OCI-LY7 (cell line): ENCODE data around the gene CEP57L1.

Experiments
- EZH2phosphoT487 ChIP-seq: fragments of 200-600 bp; sonication (generic); IDR thresholded peaks from 2 replicates; pipeline ENCODE4 v1.6.1; 2018; ENCODE audit warnings: low read depth, borderline replicate concordance, mild to moderate bottlenecking, mixed run types, antibody characterized with exemption, low read length, moderate library complexity, mixed read lengths
- TF ChIP-seq, protein P1 (sequence below): fragments of 200-600 bp; sonication (generic); conservative IDR thresholded peaks from 2 replicates; pipeline ENCODE4 v1.5.1; 2014; ENCODE audit warnings: mild to moderate bottlenecking, antibody characterized with exemption, low read length, moderate library complexity, mixed read lengths

DNA sequence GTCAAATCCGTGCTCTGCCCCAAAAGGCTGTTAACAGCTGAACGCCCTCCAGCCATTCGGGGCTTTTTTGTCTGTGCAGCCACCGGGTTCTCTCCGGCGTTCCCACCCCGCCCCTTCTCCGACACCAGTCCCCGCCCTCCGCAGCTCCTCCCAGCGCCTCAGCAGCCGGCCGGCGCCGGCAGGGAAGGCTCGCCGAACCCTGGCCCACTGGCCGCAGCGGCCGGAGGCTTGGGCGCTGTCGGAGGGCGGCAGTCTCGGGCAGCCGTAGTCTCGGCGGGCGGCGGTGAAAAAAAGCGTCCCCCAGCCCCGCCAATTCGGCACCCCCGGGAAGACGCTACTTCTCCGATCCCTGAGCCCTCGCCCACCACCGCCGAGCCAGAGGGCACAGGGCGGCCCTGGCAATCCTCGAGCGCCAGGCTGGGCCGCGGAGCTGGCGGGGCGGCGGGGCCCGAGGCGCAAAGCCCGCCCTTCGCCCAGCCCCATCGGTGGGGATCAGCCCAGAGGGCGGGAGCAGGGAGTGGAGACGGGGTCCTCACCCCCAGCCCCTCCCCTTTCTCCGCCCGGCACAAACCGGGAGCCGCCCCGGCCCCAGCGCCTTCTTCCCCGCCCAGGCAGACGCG, 781 bp upstream of the CEP57L1 start, which contains the start of gene SESN1:
- TF ChIP-seq, protein P1, sequence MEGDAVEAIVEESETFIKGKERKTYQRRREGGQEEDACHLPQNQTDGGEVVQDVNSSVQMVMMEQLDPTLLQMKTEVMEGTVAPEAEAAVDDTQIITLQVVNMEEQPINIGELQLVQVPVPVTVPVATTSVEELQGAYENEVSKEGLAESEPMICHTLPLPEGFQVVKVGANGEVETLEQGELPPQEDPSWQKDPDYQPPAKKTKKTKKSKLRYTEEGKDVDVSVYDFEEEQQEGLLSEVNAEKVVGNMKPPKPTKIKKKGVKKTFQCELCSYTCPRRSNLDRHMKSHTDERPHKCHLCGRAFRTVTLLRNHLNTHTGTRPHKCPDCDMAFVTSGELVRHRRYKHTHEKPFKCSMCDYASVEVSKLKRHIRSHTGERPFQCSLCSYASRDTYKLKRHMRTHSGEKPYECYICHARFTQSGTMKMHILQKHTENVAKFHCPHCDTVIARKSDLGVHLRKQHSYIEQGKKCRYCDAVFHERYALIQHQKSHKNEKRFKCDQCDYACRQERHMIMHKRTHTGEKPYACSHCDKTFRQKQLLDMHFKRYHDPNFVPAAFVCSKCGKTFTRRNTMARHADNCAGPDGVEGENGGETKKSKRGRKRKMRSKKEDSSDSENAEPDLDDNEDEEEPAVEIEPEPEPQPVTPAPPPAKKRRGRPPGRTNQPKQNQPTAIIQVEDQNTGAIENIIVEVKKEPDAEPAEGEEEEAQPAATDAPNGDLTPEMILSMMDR, result no peak
- TF ChIP-seq EZH2phosphoT487, result no peak
